Smooth muscle cell (in vitro differentiated cells): ENCODE measurements around the gene RNF213. TPM values are rescaled to one million over a fixed set of nuclear protein-coding genes. Genes with fewer than 3 reads are reported as not detected.

ENCODE experiments used
- DNase-seq: peaks from one replicate; lab custom pipeline; 2025; ENCODE audit not compliant: unreplicated experiment; lab: John Stamatoyannopoulos, UW
- H2AFZ ChIP-seq: fragments of 200-600 bp; sonication (generic); 2 replicates; pipeline ENCODE4 v1.6.0; 2016; ENCODE audit warnings: antibody characterized with exemption, low read depth, mild to moderate bottlenecking
- H3F3A ChIP-seq: fragments of 200-600 bp; sonication (generic); 2 replicates; pipeline ENCODE4 v1.6.0; 2017; ENCODE audit warnings: antibody characterized with exemption, low read depth
- H3K27ac ChIP-seq: fragments of 200-600 bp; sonication (generic); 2 replicates; pipeline ENCODE4 v1.5.1; 2016; ENCODE audit warnings: low read depth, mild to moderate bottlenecking
- H3K27me3 ChIP-seq: fragments of 200-600 bp; sonication (generic); 2 replicates; pipeline ENCODE4 v1.6.1; 2016; ENCODE audit warnings: low read depth, mild to moderate bottlenecking
- H3K36me3 ChIP-seq: fragments of 200-600 bp; sonication (generic); 2 replicates; pipeline ENCODE4 v1.5.1; 2016; ENCODE audit warnings: low read depth
- H3K4me1 ChIP-seq: fragments of 200-600 bp; sonication (generic); 2 replicates; pipeline ENCODE4 v1.5.1; 2016; ENCODE audit warnings: low read depth
- H3K4me2 ChIP-seq: fragments of 200-600 bp; sonication (generic); 2 replicates; pipeline ENCODE4 v1.6.0; 2016; ENCODE audit warnings: mild to moderate bottlenecking
- H3K4me3 ChIP-seq: fragments of 200-600 bp; sonication (generic); 2 replicates; pipeline ENCODE4 v1.5.1; 2016; ENCODE audit warnings: mild to moderate bottlenecking
- H3K79me2 ChIP-seq: fragments of 200-600 bp; sonication (generic); 2 replicates; pipeline ENCODE4 v1.6.0; 2016; ENCODE audit warnings: low read depth, mild to moderate bottlenecking
- H3K9ac ChIP-seq: fragments of 200-600 bp; sonication (generic); 2 replicates; pipeline ENCODE4 v1.6.0; 2016; ENCODE audit warnings: low read depth
- H3K9me3 ChIP-seq: fragments of 200-600 bp; sonication (generic); replicated peaks from 2 replicates; pipeline ENCODE4 v1.5.1; 2016; ENCODE audit warnings: low read depth
- H4K20me1 ChIP-seq: fragments of 200-600 bp; sonication (generic); 2 replicates; pipeline ENCODE4 v1.6.0; 2016; ENCODE audit warnings: low read depth
- WGBS: methylation state at CpG from one replicate; pipeline ENCODE4 v1.1.7; 2016; ENCODE audit warnings: low lambda C conversion rate; 5-methylcytosine and 5-hydroxymethylcytosine counted together
- polyA plus RNA-seq: library from polyadenylated mRNA; unstranded; fragments of >200 nt; fragmentation: Nextera tagmentation; extraction: Ambion mirVana; gene quantifications from 2 replicates; pipeline ENCODE4 v1.2.1, GENCODE V29; 2016
- total RNA-seq: library from RNA; depleted of rRNA; stranded (reverse); fragments of >200 nt; gene quantifications from 2 replicates; pipeline ENCODE4 v1.2.3, GENCODE V29; 2014
- TF ChIP-seq, protein P1 (sequence below): fragments of 200-600 bp; sonication (generic); IDR thresholded peaks from 2 replicates; pipeline ENCODE4 v1.5.1; 2017; ENCODE audit warnings: borderline replicate concordance, mild to moderate bottlenecking, antibody characterized with exemption; ENCODE audit not compliant: insufficient read depth, poor library complexity, severe bottlenecking

RNF213 gene
- total and polyA plus RNA-seq, 2 experiments from 2014 or later: 12.8 to 43.0 TPM

DNA sequence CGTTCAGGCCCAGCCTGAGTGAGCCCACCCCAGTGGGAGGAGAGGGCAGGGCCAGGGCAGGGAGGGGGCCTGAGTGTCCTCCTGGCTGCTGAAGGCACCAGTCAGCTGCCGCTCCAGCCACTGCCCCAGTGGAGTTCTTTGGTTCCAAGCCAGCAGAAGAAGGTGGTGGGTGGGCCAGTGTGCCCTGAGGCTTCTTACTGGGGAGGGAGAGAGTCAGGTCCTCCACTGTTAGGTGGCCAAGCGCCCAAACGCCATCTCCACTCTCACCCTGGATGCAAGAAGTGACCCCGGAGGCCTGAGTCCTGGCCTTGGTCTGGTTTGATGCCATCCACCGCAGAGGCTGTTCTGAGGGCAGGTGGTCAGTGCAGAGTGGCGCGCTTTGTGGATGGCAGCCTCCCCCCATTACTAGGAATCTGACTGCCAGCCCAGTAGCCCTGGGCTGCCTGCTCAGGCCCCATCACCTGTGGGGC lies 2.2 kb downstream of the RNF213 start:
- Histone ChIP-seq H3K9me3 (no peaks in the 10 kb centered on the region), H3K9ac (no peak overlapping the region)

DNA sequence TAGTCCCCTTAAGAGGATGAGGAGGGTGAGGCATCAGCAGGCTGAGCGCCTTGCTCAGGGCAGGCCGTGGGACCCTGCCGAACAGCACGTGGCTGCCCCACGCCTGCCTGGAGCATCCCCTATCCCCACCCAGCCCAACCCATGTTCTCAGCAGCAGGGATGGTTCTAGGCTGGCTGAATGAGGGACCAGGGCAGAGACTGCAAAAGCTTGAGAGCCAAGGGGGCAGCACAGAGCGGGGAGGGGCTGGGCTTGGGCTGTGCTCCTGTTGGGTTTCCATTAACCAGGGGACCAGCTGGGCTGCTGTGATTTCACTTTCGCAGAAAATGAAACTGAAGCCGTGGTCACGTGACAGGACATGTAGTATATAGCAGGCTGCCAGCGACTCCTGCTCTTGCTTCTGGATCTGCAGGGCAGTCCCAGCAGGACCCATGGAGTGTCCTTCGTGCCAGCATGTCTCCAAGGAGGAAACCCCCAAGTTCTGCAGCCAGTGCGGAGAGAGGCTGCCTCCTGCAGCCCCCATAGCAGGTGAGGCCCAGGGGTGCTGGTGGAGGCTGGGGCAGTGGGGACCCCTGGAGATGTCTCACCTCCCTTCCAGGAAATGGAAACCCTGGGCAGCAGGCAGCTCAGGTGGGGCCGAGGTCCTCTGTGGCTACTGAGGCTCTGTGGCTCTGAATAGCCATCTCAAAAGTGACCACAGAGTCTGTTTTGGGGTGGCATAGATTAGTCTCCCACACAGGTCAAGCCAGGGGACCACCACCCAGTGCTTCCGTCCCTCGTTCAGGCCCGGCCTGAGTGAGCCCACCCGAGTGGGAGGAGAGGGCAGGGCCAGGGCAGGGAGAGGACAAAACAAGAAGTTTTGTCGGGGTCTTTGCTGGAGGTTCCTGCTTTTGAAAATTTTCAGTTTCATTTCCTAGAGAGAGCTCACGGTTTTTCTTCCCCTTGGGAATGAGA lies 2.9 kb downstream of the RNF213 start:
- no peaks in the 10 kb centered on the region for H3K9me3 ChIP-seq
- DNase-seq: no peak
- no peak overlapping the region for H2AFZ ChIP-seq
- H3K27me3 ChIP-seq: no peaks in the 10 kb centered on the region
- H3K9ac ChIP-seq: no peak overlapping the region
- H3K4me3 ChIP-seq: no peak overlapping the region
- peaks cover 9% of the 10 kb centered on the region for H3K4me1 ChIP-seq
- peaks cover 10% of the 10 kb centered on the region for H3F3A ChIP-seq
- TF ChIP-seq, protein P1, sequence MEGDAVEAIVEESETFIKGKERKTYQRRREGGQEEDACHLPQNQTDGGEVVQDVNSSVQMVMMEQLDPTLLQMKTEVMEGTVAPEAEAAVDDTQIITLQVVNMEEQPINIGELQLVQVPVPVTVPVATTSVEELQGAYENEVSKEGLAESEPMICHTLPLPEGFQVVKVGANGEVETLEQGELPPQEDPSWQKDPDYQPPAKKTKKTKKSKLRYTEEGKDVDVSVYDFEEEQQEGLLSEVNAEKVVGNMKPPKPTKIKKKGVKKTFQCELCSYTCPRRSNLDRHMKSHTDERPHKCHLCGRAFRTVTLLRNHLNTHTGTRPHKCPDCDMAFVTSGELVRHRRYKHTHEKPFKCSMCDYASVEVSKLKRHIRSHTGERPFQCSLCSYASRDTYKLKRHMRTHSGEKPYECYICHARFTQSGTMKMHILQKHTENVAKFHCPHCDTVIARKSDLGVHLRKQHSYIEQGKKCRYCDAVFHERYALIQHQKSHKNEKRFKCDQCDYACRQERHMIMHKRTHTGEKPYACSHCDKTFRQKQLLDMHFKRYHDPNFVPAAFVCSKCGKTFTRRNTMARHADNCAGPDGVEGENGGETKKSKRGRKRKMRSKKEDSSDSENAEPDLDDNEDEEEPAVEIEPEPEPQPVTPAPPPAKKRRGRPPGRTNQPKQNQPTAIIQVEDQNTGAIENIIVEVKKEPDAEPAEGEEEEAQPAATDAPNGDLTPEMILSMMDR: no peak
- no peaks in the 10 kb centered on the region for H3K36me3 ChIP-seq
- no peaks in the 10 kb centered on the region for H3K79me2 ChIP-seq
- peaks cover 44% of the 10 kb centered on the region for H4K20me1 ChIP-seq
- H3K27ac ChIP-seq: no peak overlapping the region
- WGBS: 90% methylated on average over 19 of the region's 19 CpGs
- H3K4me2 ChIP-seq: no peak overlapping the region

More for the DNA sequence above, 2.2 kb downstream of the RNF213 start:
- peaks cover 12% of the 10 kb centered on the region for H3F3A ChIP-seq
- H3K27ac ChIP-seq: no peak overlapping the region
- H3K27me3 ChIP-seq: no peaks in the 10 kb centered on the region
- TF ChIP-seq, protein P1: no peak
- peaks cover 41% of the 10 kb centered on the region for H4K20me1 ChIP-seq
- H3K79me2 ChIP-seq: no peaks in the 10 kb centered on the region
- no peak overlapping the region for H3K4me3 ChIP-seq
- H3K36me3 ChIP-seq: no peaks in the 10 kb centered on the region
- no peak for DNase-seq
- H2AFZ ChIP-seq: no peak overlapping the region
- H3K4me2 ChIP-seq: no peak overlapping the region
- whole genome bisulfite sequencing: 85% methylated on average over 8 of the region's 8 CpGs
- peaks cover 9% of the 10 kb centered on the region for H3K4me1 ChIP-seq

DNA sequence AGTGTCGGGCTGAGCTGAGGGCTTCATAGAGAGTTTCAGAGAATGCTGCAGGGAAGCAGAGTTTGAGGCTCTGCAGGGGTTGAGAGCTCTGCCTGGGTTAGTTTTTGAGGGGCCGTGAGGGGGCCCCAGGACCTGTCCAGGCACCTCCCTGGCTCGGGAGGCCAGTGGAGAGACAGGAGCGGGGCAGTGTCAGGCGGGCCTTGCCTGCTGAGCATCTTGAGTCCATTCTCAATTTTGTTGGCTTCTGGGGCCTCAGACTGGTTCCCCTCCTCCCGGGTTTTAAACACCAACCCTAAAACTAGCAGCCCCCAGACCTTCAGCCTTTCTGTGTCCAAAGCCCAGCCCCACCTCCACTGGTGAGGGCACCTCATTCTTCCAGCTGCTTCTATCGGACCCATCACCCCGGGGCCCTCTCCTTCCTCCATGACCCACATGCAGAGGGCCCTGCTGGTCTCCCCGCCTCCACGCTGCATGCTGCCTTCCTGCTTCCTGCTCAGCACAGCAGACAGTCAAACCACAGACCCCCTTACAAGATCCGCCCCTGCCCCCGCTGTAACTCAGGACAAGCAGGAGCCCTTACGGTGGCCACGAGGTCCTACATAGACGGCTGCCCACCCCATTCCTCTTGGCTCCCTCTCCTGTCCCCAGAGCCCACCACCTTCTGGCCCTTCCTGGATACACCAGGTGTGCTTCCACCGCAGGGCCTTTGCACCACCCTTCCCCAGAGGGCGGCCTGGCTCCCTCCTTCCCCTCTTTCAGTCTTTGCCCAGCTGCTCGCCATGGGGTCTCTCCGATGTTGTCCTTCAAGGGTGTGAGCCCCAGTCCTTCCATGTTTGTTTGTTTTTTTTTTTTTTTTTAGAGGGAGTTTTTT lies 3.8 kb downstream of the RNF213 start:
- TF ChIP-seq, protein P1: no peak
- no peaks in the 10 kb centered on the region for H3K36me3 ChIP-seq
- WGBS: 99% methylated on average over 18 of the region's 19 CpGs
- H3F3A ChIP-seq: peaks cover under 1% of the 10 kb centered on the region
- H4K20me1 ChIP-seq: peaks cover 46% of the 10 kb centered on the region
- no peak overlapping the region for H3K4me2 ChIP-seq
- no peak overlapping the region for H3K9ac ChIP-seq
- peaks cover 9% of the 10 kb centered on the region for H3K4me1 ChIP-seq
- no peak overlapping the region for H3K27ac ChIP-seq
- DNase-seq: no peak
- H3K79me2 ChIP-seq: no peaks in the 10 kb centered on the region
- no peaks in the 10 kb centered on the region for H3K9me3 ChIP-seq
- no peaks in the 10 kb centered on the region for H3K27me3 ChIP-seq
- H2AFZ ChIP-seq: no peak overlapping the region
- H3K4me3 ChIP-seq: no peak overlapping the region
